BE2C (cell line): ENCODE measurements around the gene ZKSCAN5.
"Not testable (repeated sequence)": the region's sequence is repeated elsewhere in the genome, so short reads cannot be mapped to it uniquely, and the experiment has no call there.

Source experiments
- DNase-seq: peaks from one replicate; pipeline ENCODE4 v3.0.0-alpha.2; 2020
- H3K27me3 ChIP-seq: fragments of 250-450 bp; sonication (Bioruptor Pico); 2 replicates; pipeline ENCODE4 v1.5.1; 2020; ENCODE audit warnings: mild to moderate bottlenecking
- H3K36me3 ChIP-seq: fragments of 250-450 bp; sonication (Bioruptor Pico); 2 replicates; pipeline ENCODE4 v1.5.1; 2020; ENCODE audit warnings: mild to moderate bottlenecking
- H3K4me1 ChIP-seq: fragments of 250-450 bp; sonication (Bioruptor Pico); 2 replicates; pipeline ENCODE4 v1.5.1; 2020
- H3K4me3 ChIP-seq: 2 replicates; pipeline ENCODE4 v1.5.1; 2011; ENCODE audit warnings: low read depth, low read length
- H3K9me3 ChIP-seq: fragments of 250-450 bp; sonication (Bioruptor Pico); 2 replicates; pipeline ENCODE4 v1.5.1; 2020
- TF ChIP-seq, protein P1 (sequence below): IDR thresholded peaks from 2 replicates; pipeline ENCODE4 v1.5.1; 2012; ENCODE audit warnings: mild to moderate bottlenecking, low read depth, low read length

The ZKSCAN5 gene

DNA sequence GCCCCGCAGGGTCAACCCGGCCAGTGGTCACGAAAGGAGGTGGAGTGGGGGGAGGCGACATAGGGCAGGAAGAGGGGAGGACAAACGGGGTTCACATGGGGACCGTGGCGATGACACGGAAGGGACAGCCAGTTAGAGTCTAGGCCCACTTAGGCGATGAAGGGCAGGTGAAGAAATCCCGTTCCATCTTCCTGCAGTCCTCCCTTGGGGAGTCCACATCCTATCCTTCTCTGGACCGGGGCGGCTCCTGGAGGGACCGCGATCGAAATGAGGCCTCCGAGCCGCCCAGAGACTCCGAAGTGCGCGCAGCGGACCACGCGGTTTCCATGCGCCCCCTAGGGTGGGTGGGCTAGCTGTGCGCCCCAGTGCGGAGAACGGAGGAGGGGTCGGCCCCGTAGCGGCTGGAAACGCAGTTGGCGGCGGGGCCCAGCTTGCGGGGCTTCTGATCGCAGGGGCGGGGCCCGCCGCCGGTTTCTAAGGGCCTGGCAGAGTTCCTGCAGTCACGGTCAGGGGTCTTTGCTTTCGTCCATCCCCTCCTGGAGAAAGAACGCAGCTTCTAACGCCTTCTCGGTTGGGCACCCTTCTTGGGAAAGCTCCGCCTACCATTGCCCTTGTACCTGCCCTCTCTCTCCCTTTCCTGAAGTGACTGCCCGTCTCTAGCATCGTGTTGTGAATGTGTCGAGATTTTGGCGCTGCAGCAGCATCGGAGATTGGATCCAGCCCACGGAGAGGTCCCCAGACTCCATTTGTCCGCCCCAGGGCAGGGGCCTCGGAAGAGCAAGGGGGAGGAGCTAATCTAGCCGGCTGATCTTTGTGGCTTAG lies 75.7 kb downstream of the ZKSCAN5 start:
- peak; percentile 81 for DNase-seq
- Histone ChIP-seq H3K4me1 (peaks cover 3% of the 10 kb centered on the region; the same call in 1 of the 2 replicates), H3K9me3 (no peaks in the 10 kb centered on the region), H3K4me3 (peak overlapping the region; percentile 76), H3K27me3 (no peaks in the 10 kb centered on the region), H3K36me3 (no peaks in the 10 kb centered on the region)
- TF ChIP-seq, protein P1, sequence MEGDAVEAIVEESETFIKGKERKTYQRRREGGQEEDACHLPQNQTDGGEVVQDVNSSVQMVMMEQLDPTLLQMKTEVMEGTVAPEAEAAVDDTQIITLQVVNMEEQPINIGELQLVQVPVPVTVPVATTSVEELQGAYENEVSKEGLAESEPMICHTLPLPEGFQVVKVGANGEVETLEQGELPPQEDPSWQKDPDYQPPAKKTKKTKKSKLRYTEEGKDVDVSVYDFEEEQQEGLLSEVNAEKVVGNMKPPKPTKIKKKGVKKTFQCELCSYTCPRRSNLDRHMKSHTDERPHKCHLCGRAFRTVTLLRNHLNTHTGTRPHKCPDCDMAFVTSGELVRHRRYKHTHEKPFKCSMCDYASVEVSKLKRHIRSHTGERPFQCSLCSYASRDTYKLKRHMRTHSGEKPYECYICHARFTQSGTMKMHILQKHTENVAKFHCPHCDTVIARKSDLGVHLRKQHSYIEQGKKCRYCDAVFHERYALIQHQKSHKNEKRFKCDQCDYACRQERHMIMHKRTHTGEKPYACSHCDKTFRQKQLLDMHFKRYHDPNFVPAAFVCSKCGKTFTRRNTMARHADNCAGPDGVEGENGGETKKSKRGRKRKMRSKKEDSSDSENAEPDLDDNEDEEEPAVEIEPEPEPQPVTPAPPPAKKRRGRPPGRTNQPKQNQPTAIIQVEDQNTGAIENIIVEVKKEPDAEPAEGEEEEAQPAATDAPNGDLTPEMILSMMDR: peak; percentile 61

DNA sequence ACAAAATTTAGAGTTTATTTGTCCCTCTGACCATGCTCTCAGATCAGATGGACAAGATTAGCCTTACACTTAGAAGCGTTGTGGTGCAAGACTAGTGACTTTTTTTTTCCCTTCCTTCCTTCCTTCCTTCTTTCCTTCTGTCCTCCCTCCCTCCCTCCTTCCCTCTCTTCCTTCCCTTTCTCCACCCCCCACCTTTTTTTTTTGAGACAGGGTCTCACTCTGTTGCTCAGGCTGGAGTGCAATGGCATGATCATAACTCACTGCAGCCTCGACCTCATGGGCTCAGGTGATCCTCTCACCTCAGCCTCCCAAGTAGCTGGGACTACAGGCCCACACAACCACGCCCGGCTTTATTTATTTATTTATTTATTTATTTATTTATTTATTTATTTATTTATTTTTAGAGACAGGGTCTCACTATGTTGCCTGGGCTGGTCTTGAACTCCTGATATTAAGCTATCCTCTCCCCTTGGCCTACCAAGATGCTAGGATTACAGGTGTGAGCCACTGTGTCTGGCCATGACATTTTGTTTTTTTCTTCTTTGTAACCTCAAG lies 76.4 kb downstream of the ZKSCAN5 start:
- H3K9me3 ChIP-seq, H3K4me1 ChIP-seq, DNase-seq, H3K36me3 ChIP-seq, H3K27me3 ChIP-seq: not testable (repeated sequence)
- peak overlapping the region; percentile 76 for H3K4me3 ChIP-seq
